Activated CD4-positive, alpha-beta T cell treated with anti-CD3 and anti-CD28 coated beads, Interleukin-2, amount 10 ng/mL, durations not matched to agents 7 days and 5 days (primary cell): ENCODE measurements around the gene PSTPIP1. TPM values are rescaled to one million over a fixed set of nuclear protein-coding genes. Genes with fewer than 3 reads are reported as not detected.

Experiments used
- CTCF ChIA-PET: fragments of 350-600 bp; sonication (Branson Sonifier 250); formaldehyde crosslinking; loops from one replicate; lab custom pipeline; 2021; ENCODE audit warnings: antibody characterized with exemption; lab: Charles Lee
- POLR2A ChIA-PET: fragments of 350-600 bp; sonication (Branson Sonifier 250); formaldehyde crosslinking; loops from one replicate; lab custom pipeline; 2021; ENCODE audit warnings: antibody characterized with exemption; lab: Charles Lee
- DNase-seq: peaks from one replicate; pipeline ENCODE4 v3.0.0-alpha.2; 2020
- H3K27ac Mint-ChIP-seq: one replicate; pipeline ENCODE4 v1.8.0; 2021; ENCODE audit warnings: mild to moderate bottlenecking, moderate library complexity, mixed read lengths
- H3K27me3 Mint-ChIP-seq: one replicate; pipeline ENCODE4 v1.8.0; 2021; ENCODE audit warnings: mixed read lengths
- H3K36me3 Mint-ChIP-seq: one replicate; pipeline ENCODE4 v1.8.0; 2021; ENCODE audit warnings: low read depth, mixed read lengths
- H3K4me1 Mint-ChIP-seq: one replicate; pipeline ENCODE4 v1.8.0; 2021; ENCODE audit warnings: mixed read lengths
- H3K4me3 Mint-ChIP-seq: one replicate; pipeline ENCODE4 v1.8.0; 2021; ENCODE audit warnings: mild to moderate bottlenecking, moderate library complexity, mixed read lengths
- H3K9me3 Mint-ChIP-seq: one replicate; pipeline ENCODE4 v1.8.0; 2021; ENCODE audit warnings: mixed read lengths
- total RNA-seq, 2 experiments: library from RNA; stranded (reverse); gene quantifications; one replicate each; pipeline ENCODE4 v1.2.3, GENCODE V29; 2021

The PSTPIP1 gene
- total RNA-seq, 2 experiments from 2014 or later, result 135 to 176 TPM

DNA sequence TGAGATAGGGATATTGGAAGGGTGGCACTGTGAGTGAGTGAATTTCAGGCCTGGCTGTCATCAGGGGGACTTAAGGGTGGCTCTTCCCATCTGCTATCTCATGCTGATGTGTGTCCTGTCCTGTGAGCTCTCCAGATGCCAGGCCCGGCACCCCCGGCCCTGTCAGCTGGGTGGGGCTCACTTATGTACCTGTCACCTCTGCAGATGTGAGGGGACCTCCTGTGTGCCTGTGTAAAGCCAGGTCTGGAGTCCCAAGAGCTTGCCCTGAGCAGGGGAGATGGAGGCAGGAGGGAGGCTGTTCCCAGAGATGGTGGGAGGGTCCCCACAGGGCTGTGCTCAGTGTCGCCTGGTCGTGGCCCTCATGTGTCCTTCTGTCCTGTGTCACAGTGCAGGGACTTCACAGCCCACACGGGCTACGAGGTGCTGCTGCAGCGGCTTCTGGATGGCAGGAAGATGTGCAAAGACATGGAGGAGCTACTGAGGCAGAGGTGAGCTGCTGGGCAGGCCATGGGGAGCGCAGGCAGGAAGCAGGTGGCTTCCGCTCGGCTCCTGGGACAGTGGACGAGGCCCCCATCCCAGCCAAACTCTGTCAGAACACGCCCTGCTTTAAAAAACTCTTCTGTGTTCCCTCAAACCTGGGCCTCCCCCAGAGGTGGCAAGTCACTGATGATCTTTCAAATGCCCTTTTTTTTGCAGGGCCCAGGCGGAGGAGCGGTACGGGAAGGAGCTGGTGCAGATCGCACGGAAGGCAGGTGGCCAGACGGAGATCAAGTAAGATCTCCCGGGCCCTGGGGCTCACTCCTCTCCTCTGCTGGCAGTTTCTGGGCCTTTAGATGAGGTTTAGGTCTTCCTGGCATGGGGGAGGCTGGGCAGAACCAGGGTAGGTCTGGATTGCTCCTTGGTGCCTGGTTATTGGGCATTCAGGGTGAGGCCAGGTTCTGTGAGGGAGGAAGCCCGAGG is 23.1 kb downstream of the PSTPIP1 start:
- DNase-seq, result no peak
- Mint-ChIP-seq H3K27me3 (no peaks in the 10 kb centered on the region), H3K9me3 (no peaks in the 10 kb centered on the region), H3K4me3 (no peak overlapping the region), H3K36me3 (peaks cover 54% of the 10 kb centered on the region), H3K4me1 (peaks cover 91% of the 10 kb centered on the region), H3K27ac (peak overlapping the region; percentile 83)
- ChIA-PET POLR2A (no interaction called here), CTCF (interaction anchor here (1.3 kb wide), 1 partner anchor 11 kb away, joined by 4 read pairs; no protein-coding TSS in a partner anchor)

DNA sequence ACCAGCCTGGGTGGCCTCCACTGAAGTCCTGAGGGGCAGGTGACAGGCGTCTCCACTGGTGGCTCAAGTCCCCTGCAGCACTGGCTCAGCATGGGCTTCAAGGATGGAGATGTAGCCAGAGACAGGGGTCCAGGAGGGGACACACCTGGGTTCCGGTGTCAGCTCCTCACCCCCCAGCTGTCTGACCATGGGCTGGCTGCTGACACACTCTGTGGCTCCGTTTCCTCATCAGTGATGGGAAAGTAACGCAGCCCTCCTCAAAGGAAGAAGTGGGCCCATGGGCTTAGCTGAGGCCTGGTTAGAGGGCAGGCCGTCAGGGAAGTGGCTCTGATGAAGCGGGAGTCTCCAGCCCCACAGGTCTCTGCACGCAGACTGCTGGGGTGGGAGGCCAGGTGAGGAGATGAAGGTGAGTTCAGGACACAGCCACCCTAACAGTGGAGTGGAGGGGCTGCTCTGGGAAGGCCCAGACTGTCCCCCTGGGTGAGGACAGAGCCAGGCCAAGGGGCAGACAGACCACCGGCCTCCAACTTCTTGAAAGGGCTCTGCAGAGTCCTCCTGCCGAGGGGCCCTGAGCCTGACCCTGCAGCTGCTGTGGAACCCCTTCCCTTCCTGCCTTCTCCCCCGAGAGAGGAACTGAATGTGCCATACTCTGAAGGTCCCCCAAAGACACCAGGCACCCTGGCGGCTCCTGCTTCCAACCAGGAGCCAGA is 24.0 kb downstream of the PSTPIP1 start:
- ChIA-PET POLR2A (interaction anchor here (0.6 kb wide), 1 partner anchor 14 kb away, joined by 3 read pairs; no protein-coding TSS in a partner anchor), CTCF (interaction anchor here (1.7 kb wide), 1 partner anchor 18 kb away, joined by 3 read pairs; no protein-coding TSS in a partner anchor)
- Mint-ChIP-seq H3K4me3 (no peak overlapping the region), H3K9me3 (no peaks in the 10 kb centered on the region), H3K36me3 (peaks cover 56% of the 10 kb centered on the region), H3K27ac (peak overlapping the region; percentile 98), H3K27me3 (no peaks in the 10 kb centered on the region), H3K4me1 (peaks cover 91% of the 10 kb centered on the region)
- DNase-seq, result no peak

DNA sequence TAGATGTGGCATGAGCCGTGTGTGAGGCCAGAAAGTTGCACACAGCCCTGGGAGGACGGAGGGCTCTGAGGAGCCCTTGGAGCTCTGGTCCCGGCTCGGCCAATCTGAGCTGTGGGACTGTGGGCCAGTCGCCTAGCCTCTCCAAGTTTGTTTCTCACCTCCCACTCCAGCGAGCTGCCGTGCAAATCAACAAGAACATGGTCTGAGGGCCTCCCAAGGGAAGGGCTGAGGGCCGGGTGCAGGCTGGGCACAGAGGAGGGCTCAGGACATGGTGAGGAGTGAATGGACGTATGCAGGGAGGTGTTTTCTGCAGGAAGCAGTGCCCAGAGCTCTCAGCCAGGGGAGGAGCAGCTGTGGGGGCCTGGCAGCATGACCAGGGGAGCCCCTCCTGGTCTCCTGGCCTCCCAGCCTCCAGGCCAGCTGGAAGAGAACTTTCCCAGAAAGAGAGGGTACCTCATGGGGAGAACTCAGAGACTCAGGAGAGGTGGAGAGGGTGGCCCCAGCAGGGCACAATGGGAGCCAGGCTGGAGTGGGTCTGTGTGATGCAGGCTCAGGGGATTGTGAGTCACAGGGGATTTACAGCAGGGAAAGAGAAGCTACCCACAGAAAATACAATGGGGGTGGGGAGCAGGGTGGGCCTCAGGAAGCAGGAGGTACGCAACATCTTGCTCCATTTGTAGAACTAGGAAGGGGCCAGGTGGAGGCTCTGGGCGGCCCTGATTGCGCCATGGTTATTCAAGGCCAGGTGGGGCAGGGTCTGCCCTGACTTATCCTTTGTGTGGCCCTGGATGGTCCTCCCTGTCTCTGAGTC is 24.8 kb downstream of the PSTPIP1 start:
- H3K4me1 Mint-ChIP-seq, result peaks cover 88% of the 10 kb centered on the region
- CTCF ChIA-PET, result interaction anchor here (1.0 to 1.7 kb wide), 3 partner anchors 17 to 169 kb away, joined by 3 read pairs; no protein-coding TSS in a partner anchor
- peak overlapping the region; percentile 98 for H3K27ac Mint-ChIP-seq
- no peak for DNase-seq
- POLR2A ChIA-PET, result interaction anchor here (0.6 kb wide), 1 partner anchor 15 kb away, joined by 3 read pairs; no protein-coding TSS in a partner anchor
- H3K36me3 Mint-ChIP-seq, result peaks cover 58% of the 10 kb centered on the region
- no peak overlapping the region for H3K4me3 Mint-ChIP-seq
- no peaks in the 10 kb centered on the region for H3K9me3 Mint-ChIP-seq
- H3K27me3 Mint-ChIP-seq, result no peaks in the 10 kb centered on the region

DNA sequence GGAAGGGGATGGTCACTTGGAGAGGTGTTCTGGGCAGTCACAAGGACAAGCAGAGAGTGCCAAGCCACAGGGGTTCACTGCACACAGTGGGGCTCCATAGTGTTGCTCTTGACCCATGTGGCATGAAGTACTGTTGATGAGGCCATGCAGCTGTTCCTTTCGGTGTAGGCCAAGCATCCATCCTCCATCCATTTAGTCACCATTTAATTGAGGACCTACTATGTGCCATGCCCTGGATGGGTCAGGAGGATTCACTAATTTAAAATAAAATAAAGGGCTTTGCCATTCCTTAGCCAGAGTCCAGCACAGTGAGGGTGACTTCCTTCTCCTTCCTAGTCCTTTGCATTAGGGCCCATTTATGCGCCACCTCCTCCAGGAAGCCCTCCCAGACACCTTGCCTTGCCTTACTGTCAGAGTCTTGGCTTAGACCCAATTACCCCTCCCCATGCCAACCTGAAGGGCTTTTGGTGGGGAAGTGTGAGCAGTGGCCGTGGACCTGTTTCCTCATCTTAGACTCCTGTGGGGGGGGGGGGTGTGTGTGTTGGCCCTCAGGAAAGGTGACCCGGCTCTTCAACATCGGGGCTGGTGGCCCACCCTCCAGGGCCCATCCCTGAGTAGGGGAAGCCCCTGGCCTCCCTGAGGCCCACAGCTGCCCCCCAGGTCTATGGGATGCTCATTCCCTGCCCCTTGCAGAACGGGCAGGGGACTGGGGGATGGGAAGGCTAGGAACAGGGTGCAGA is 25.6 kb downstream of the PSTPIP1 start:
- H3K36me3 Mint-ChIP-seq, result peaks cover 55% of the 10 kb centered on the region
- no peaks in the 10 kb centered on the region for H3K9me3 Mint-ChIP-seq
- H3K27ac Mint-ChIP-seq, result peak overlapping the region; percentile 98
- no peak overlapping the region for H3K4me3 Mint-ChIP-seq
- ChIA-PET POLR2A (no interaction called here), CTCF (interaction anchor here (1.0 to 1.7 kb wide), 3 partner anchors 16 to 168 kb away, joined by 3 read pairs; no protein-coding TSS in a partner anchor)
- no peaks in the 10 kb centered on the region for H3K27me3 Mint-ChIP-seq
- peaks cover 80% of the 10 kb centered on the region for H3K4me1 Mint-ChIP-seq
- no peak for DNase-seq

DNA sequence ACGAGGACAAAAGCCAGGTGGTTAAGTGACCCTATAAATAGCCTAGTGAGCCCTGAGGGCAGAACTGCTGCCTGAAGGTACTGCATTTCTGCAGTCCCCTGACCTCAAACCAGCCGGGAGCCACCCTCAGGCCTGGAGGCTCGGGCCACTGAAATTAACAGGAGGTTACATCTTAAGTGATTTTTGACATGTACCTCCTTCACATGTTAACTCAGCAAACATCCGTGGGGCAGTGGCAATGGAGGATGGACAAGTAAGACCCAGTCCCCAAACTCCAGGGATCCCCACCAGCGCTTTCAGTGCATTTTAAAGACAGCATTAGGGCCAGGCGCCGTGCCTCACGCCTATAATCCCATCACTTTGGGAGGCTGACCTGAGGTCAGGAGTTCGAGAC is 26.2 kb downstream of the PSTPIP1 start:
- POLR2A ChIA-PET, result no interaction called here
- CTCF ChIA-PET, result interaction anchor here (2.5 kb wide), 1 partner anchor 10 kb away, joined by 12 read pairs; no protein-coding TSS in a partner anchor

DNA sequence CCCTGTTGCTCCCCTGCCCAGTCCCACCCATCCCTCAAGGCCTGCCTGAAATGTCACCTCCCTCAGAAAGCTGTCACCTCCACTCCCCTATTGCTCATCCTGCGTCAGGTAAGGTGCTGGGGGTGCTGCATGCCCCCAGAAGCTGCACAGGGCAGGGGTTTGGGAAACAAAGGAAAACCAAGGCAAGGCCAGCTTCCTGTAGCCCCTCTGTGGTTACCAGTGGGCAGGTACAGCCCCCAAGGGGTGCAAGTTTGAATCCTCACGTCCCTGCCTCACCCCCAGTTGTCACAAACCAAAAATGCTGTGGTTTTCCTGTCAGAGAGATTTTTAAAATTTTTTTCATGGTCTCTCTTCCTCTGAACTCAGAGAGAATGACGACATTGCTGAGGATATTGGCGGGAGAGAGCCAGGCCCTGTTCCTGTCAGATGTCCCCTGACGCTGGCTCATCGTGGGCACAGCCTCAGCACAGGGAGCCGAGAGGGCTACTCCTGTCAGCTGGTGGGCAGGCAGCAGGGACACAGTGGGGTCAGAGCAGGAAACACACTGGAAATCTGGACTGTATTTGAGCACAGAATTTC is 27.0 kb downstream of the PSTPIP1 start:
- POLR2A ChIA-PET, result interaction anchor here (0.7 kb wide), 1 partner anchor 46 kb away, joined by 3 read pairs; no protein-coding TSS in a partner anchor
- Mint-ChIP-seq H3K4me3 (peak overlapping the region; percentile 54), H3K4me1 (peaks cover 74% of the 10 kb centered on the region), H3K36me3 (peaks cover 63% of the 10 kb centered on the region), H3K27me3 (no peaks in the 10 kb centered on the region), H3K27ac (peak overlapping the region; percentile 98), H3K9me3 (no peaks in the 10 kb centered on the region)
- CTCF ChIA-PET, result interaction anchor here (2.5 to 3.1 kb wide), 3 partner anchors 8 to 49 kb away, joined by 10 to 16 read pairs (median 12); no protein-coding TSS in a partner anchor
- DNase-seq, result peak; percentile 71

More for the DNA sequence above, 26.2 kb downstream of the PSTPIP1 start:
- Mint-ChIP-seq H3K27me3 (no peaks in the 10 kb centered on the region), H3K4me1 (peaks cover 77% of the 10 kb centered on the region), H3K9me3 (no peaks in the 10 kb centered on the region), H3K27ac (peak overlapping the region; percentile 98), H3K4me3 (peak overlapping the region; percentile 54), H3K36me3 (peaks cover 61% of the 10 kb centered on the region)
- DNase-seq, result no peak

DNA sequence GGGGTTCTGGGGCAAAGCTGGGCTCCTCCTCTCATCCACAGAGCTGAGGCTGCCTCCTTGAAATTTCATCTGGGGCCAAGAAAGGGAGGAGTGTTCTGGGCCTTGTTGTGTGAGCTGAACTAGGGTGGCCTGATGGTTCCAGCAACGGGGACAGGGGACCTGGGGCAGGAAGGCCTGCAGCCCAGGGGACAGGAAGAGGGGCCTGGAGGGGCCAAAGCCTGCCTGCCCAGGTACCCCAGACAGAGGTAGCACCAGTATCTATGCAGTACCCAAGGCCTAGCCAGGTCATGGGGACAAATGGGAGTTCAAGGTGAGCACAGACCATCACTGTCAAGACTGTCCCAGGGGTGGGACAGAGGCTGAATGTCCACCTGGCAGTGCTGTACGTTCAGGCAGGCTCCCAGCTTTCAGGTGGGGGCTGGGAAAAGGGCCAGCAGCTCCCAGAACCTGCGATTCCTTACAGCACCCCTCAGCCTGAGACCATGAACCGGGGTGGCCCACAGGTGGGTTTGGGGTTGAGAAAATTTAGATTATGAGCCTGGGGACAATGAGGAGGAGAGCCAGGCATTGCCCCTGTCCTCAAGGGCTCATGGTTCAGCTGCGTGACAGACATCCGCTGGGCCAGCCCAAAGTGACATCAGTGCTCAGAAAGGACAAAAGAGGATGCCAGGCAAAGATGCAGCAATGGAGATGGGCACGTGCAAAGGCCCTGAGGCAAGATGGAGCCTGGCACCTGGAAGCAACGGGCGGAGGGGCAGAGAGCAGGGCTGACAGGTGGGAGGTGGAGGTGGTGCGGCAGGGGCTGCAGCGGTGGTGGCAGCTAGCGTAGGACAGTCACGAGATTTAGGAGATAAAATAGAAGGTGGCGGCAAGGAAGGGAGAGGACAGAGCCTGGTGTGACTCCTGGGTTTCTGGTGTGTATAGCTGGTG is 28.0 kb downstream of the PSTPIP1 start:
- peak overlapping the region; percentile 98 for H3K27ac Mint-ChIP-seq
- H3K4me3 Mint-ChIP-seq, result peak overlapping the region; percentile 54
- ChIA-PET CTCF (interaction anchor here (0.6 to 3.1 kb wide), 11 partner anchors 8 to 99 kb away, joined by 3 to 16 read pairs (median 4); partner anchors contain the start of gene PSTPIP1), POLR2A (interaction anchor here (0.6 to 0.7 kb wide), 2 partner anchors 47 to 157 kb away, joined by 3 read pairs; no protein-coding TSS in a partner anchor)
- no peaks in the 10 kb centered on the region for H3K9me3 Mint-ChIP-seq
- no peak for DNase-seq
- H3K4me1 Mint-ChIP-seq, result peaks cover 66% of the 10 kb centered on the region
- peaks cover 62% of the 10 kb centered on the region for H3K36me3 Mint-ChIP-seq
- no peaks in the 10 kb centered on the region for H3K27me3 Mint-ChIP-seq

DNA sequence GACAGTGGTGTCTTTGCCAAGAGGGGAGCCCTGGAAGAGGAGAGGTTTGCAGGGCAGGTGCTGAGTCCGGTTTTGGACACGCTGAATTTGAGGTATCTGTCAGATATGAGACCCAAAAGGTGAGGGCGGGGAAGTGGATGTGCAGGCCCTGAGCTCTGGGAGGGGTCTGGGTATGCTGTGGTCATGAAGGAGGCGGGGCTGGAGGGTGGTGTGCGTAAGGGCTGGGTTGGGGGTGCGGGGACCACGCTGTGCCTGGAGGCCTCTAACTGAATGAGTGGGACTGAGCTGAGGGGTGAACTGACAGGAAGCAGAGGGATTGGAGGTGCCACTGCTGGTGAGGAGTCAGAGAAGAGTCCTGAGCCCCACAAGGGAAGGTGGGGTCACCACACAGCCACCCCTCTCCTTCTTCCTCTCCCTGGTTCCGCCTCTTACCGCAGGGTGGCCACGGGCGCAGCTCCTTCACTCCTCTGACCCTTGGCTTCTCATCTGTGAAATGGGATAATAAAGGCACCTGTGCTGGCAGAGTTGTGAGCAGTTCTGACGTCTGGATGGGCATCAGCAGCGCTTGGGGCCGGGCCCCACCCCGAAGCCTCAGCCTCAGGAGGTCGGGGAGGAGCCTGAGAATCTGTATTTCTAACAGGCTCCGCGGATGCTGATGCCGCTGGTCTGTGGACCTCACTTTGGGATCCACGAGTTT is 28.8 kb downstream of the PSTPIP1 start:
- Mint-ChIP-seq H3K27ac (peak overlapping the region; percentile 98), H3K4me3 (no peak overlapping the region), H3K4me1 (peaks cover 57% of the 10 kb centered on the region), H3K9me3 (no peaks in the 10 kb centered on the region), H3K36me3 (peaks cover 56% of the 10 kb centered on the region), H3K27me3 (no peaks in the 10 kb centered on the region)
- POLR2A ChIA-PET, result interaction anchor here (0.6 kb wide), 1 partner anchor 156 kb away, joined by 3 read pairs; no protein-coding TSS in a partner anchor
- CTCF ChIA-PET, result interaction anchor here (0.6 to 3.1 kb wide), 12 partner anchors 7 to 100 kb away, joined by 3 to 16 read pairs (median 4); partner anchors contain the start of gene PSTPIP1
- no peak for DNase-seq

DNA sequence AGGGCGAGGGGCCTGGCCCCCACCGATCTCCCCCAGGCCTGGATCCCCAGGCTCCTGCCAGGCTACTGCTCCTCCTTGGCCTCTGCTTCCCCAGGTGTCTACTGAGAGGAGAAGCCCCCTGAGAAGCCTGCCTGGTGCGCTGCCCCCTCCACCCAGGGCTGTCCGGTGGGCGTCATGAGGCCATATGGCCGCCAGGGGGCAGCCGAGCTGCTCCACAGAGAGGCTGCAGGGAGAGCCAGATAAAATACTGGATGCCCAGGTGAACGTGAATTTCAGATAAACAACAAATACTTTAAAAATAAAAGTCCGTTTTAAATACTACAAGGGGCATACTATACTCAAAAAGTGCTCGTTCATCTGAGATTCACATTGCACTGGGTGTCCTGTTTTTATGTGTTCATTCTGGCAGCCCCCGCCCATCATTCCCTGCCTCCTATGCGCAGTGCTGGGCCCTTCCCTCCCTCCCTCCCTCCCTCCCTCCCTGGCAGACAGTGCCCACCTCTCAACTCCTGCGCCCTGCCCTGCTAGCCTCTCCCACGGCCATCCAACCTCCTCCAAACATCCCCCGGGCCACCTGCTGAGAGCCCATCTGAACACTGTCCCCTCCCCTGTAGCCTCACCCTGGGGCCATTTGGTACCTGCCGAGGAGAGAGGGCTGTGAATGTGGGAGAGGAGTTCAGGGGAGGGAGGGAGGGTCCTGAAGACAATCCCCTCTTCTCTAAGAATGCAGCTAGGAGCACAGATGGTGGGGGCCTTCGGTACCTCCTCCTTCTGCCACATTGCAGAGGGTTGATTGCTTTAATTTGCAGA is 29.6 kb downstream of the PSTPIP1 start:
- Mint-ChIP-seq H3K9me3 (no peaks in the 10 kb centered on the region), H3K27me3 (no peaks in the 10 kb centered on the region), H3K4me1 (peaks cover 53% of the 10 kb centered on the region), H3K36me3 (peaks cover 59% of the 10 kb centered on the region), H3K4me3 (no peak overlapping the region), H3K27ac (peak overlapping the region; percentile 80)
- peak; percentile 63 for DNase-seq
- POLR2A ChIA-PET, result no interaction called here
- CTCF ChIA-PET, result interaction anchor here (1.0 to 3.1 kb wide), 6 partner anchors 9 to 519 kb away, joined by 3 to 16 read pairs (median 6); partner anchors contain the start of gene PSTPIP1
